Heart right ventricle (tissue), 16 donors: ENCODE data around the gene WDR59. TPM values are rescaled to one million over a fixed set of nuclear protein-coding genes. Genes with fewer than 3 reads are reported as not detected.

Source experiments
- ATAC-seq, 8 donors: fragments of 200-7000 bp; cut with Tn5 transposase; one replicate each; pipeline ENCODE4 v1.9.1; 2020; ENCODE audit warnings: mild to moderate bottlenecking in 8 of 8, moderate library complexity in 8 of 8, moderate number of reproducible peaks in 1 of 8
- DNase-seq, 2 donors: peaks; one replicate each; pipeline ENCODE4 v3.0.0-alpha.2; 2020
- H3K27ac ChIP-seq, 10 donors: fragments of 200-600 bp; sonication (generic) in 2 of 10; one replicate each; pipeline versions ENCODE4 v1.5.0 to v1.8.0; 2020 to 2022; ENCODE audit warnings: mild to moderate bottlenecking in 3 of 10
- H3K27me3 ChIP-seq, 7 donors: fragments of 200-600 bp; one replicate each; pipeline ENCODE4 v1.8.0; 2021 to 2022; ENCODE audit warnings: mild to moderate bottlenecking in 2 of 7
- H3K36me3 ChIP-seq, 9 donors: fragments of 200-600 bp; sonication (generic) in 1 of 9; one replicate each; pipeline versions ENCODE4 v1.5.0 to v1.8.0; 2020 to 2022; ENCODE audit warnings: mild to moderate bottlenecking in 2 of 9
- H3K4me1 ChIP-seq, 9 donors: fragments of 200-600 bp; sonication (generic) in 1 of 9; one replicate each; pipeline versions ENCODE4 v1.5.0 to v1.8.0; 2020 to 2022; ENCODE audit warnings: mild to moderate bottlenecking in 4 of 9
- H3K4me3 ChIP-seq, 10 donors: fragments of 200-600 bp; sonication (generic) in 2 of 10; one replicate each; pipeline versions ENCODE4 v1.5.0 to v1.8.0; 2020 to 2022; ENCODE audit warnings: mild to moderate bottlenecking in 7 of 10, moderate library complexity in 2 of 10
- H3K9me3 ChIP-seq, 11 donors: fragments of 200-600 bp in 10 of 11; sonication (generic) in 2 of 11; one replicate each; pipeline versions ENCODE4 v1.5.0 to v1.8.0; 2013 to 2022; ENCODE audit warnings: mild to moderate bottlenecking in 2 of 11, control low read depth in 1 of 11, moderate library complexity in 1 of 11
- WGBS, 2 donors: extraction: QIAGEN DNeasy Blood & Tissue Kit; methylation state at CpG; one replicate each; pipeline ENCODE4 v1.1.7; 2013; ENCODE audit warnings: inconsistent platforms in 1 of 2; 5-methylcytosine and 5-hydroxymethylcytosine counted together
- intact Hi-C, 10 donors: fragments of 100-400 bp; cut with DNase I; formaldehyde crosslinking; loops; one replicate each; pipeline versions ENCODE4 v1.11.1 to v1.14.2; 2022
- polyA plus RNA-seq, 2 donors: library from polyadenylated mRNA; stranded (reverse); fragments of 200-250 nt; gene quantifications; one replicate each; pipeline ENCODE4 v1.2.3, GENCODE V29; 2013
- total RNA-seq, 10 donors: library from RNA; stranded (reverse); fragmentation: NEBNext Ultra II Directional in 3 of 10; extraction: Animal tissue kit (Norgen Biotek cat#: 25700) in 3 of 10; gene quantifications; one replicate each; pipeline versions ENCODE4 v1.2.1 to v1.2.4, GENCODE V29; 2021 to 2023
- TF ChIP-seq, protein P1 (sequence below), 9 donors: fragments of 200-600 bp; sonication (generic) in 2 of 9; IDR thresholded peaks; one replicate each; pipeline versions ENCODE4 v1.5.0 to v1.8.0; 2021 to 2022; ENCODE audit warnings: antibody characterized with exemption in 9 of 9, mild to moderate bottlenecking in 5 of 9, moderate library complexity in 1 of 9
- donor health status: Arrhythmogenic right ventricular cardiomyopathy.
- donor health status: ischemic (EF 13 %, LVEDD 7.1; RV severe dilation, severe dysfunction).
- donor health status: healthy with polysubstance abuse.
- donor health status: DM: no; HTN: yes; CAD: no.
- donor health status: DM: no; HTN: no; CAD: no.
- donor health status: ischemic (EF 25% LVEDD 6.9; RV normal size, moderate dysfunction).
- donor health status: ischemic (EF 25% LVEDD 5.7; RV mildly dilated, moderate dysfunction).
- donor health status: healthy.
- donor health status: DM: yes; HTN: yes; CAD: no.
- donor health status: Ischemic cardiomyopathy.
- donor health status: ischemic (EF 35%, LVEDD 5.7; RV mildly dilated, moderate dysfunction).
- donor health status: nonischemic (EF 11% LVEDD 7.7; RV severe dilation, severe dysfunction).
- donor health status: DM: yes; HTN: yes; CAD: no.
- donor health status: PGD.
- donor health status: ischemic (EF 29% LVEDD 5.4; RV normal size, mild dysfunction).
- donor health status: nonischemic (EF 23%, LVEDD 6.1; RV moderate dilation, normal function).

The WDR59 gene
- total and polyA plus RNA-seq, 12 donors = 15.6 to 63.5 (median 40.9) TPM

DNA sequence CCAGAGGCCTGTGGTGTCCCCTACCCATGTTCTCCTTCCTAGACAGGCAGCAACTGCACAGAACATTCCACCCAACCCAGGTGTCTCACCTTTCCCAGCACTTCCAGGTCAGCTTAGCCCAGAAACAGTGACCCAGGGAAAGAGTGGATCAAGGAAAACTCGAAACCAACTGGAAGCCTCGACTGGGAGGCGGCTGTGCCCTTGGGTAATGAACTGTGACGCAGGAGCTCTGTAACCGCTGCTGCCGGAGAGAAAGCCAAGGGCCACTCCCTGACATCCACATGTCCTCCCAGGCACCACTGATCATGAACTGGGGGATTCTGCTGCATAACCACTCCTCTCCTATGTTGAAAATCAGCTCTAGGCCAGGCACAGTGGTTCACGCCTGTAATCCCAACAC, 34.4 kb downstream of the WDR59 start:
- TF ChIP-seq, protein P1, sequence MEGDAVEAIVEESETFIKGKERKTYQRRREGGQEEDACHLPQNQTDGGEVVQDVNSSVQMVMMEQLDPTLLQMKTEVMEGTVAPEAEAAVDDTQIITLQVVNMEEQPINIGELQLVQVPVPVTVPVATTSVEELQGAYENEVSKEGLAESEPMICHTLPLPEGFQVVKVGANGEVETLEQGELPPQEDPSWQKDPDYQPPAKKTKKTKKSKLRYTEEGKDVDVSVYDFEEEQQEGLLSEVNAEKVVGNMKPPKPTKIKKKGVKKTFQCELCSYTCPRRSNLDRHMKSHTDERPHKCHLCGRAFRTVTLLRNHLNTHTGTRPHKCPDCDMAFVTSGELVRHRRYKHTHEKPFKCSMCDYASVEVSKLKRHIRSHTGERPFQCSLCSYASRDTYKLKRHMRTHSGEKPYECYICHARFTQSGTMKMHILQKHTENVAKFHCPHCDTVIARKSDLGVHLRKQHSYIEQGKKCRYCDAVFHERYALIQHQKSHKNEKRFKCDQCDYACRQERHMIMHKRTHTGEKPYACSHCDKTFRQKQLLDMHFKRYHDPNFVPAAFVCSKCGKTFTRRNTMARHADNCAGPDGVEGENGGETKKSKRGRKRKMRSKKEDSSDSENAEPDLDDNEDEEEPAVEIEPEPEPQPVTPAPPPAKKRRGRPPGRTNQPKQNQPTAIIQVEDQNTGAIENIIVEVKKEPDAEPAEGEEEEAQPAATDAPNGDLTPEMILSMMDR (IDR thresholded peaks at IDR 0.05) = no peak
- Histone ChIP-seq H3K27me3 (no peaks in the 10 kb centered on the region), H3K9me3 (no peaks in the 10 kb centered on the region), H3K27ac (no peak overlapping the region), H3K4me1 (no peaks in the 10 kb centered on the region), H3K36me3 (peaks cover 0 to 99% (median 51%) of the 10 kb centered on the region in 9 donors), H3K4me3 (no peak overlapping the region)
- DNase-seq (no peak), ATAC-seq (no peak)
- intact Hi-C loops = no loop called here
- 96% methylated on average over 7 of the region's 7 CpGs for WGBS, 2 donors

DNA sequence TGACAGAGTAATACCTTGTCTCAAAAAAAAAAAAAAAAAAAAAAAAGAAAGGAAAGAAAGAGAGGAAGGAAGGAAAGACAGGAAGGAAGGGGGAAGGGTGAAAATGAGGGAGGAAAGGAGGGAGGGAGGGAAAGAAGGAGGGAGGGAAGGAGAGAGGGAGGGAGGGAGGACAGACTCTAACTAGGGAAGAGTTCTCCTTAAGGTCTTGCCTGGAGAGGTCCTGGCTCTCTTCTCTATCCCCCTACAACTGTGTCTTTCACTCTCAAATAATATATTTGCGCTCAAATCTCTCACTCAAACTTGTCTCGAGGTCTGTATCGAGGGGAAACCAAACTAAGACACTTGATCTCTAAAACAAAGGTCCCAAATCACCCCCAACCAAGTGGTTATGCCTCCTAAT, 35.6 kb downstream of the WDR59 start:
- no peak for DNase-seq
- Histone ChIP-seq H3K9me3 (no peaks in the 10 kb centered on the region), H3K4me3 (no peak overlapping the region), H3K36me3 (peaks cover 0 to 98% (median 48%) of the 10 kb centered on the region in 9 donors), H3K4me1 (no peaks in the 10 kb centered on the region), H3K27me3 (no peaks in the 10 kb centered on the region), H3K27ac (no peak overlapping the region)
- intact Hi-C loops = no loop called here
- WGBS, 2 donors = 98% methylated on average over 3 of the region's 3 CpGs
- no peak for ATAC-seq
- TF ChIP-seq, protein P1 (IDR thresholded peaks at IDR 0.05) = no peak

DNA sequence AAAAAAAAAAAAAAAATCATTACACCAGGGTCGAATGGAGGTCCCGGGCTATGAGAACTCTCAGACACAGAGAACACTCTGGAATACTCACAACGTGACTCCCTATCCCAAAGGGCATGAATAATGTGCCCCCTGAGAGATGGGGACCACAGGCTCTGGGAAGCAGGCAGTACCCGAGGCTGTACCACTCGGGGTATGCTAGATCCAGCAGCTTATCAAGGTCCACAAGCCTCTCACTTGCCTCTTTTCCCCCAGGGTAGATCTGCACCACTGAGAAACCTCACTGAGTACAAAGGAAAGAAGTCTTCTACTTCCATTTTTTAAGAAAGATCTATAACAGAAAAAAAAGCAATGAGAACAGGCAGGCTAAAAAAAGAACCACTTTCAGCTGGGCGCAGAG, 40.5 kb downstream of the WDR59 start:
- intact Hi-C loops = no loop called here
- H3K27me3 ChIP-seq = no peaks in the 10 kb centered on the region
- H3K36me3 ChIP-seq = peaks cover 0 to 97% (median 46%) of the 10 kb centered on the region in 9 donors
- TF ChIP-seq, protein P1 (IDR thresholded peaks at IDR 0.05) = no peak
- DNase-seq = no peak
- H3K4me1 ChIP-seq = peaks cover 0 to 12% (median 5%) of the 10 kb centered on the region in 9 donors
- 89 to 92% methylated on average over 6 of the region's 6 CpGs for WGBS, 2 donors
- no peaks in the 10 kb centered on the region for H3K9me3 ChIP-seq
- ATAC-seq = no peak
- no peak overlapping the region for H3K27ac ChIP-seq
- no peak overlapping the region for H3K4me3 ChIP-seq

DNA sequence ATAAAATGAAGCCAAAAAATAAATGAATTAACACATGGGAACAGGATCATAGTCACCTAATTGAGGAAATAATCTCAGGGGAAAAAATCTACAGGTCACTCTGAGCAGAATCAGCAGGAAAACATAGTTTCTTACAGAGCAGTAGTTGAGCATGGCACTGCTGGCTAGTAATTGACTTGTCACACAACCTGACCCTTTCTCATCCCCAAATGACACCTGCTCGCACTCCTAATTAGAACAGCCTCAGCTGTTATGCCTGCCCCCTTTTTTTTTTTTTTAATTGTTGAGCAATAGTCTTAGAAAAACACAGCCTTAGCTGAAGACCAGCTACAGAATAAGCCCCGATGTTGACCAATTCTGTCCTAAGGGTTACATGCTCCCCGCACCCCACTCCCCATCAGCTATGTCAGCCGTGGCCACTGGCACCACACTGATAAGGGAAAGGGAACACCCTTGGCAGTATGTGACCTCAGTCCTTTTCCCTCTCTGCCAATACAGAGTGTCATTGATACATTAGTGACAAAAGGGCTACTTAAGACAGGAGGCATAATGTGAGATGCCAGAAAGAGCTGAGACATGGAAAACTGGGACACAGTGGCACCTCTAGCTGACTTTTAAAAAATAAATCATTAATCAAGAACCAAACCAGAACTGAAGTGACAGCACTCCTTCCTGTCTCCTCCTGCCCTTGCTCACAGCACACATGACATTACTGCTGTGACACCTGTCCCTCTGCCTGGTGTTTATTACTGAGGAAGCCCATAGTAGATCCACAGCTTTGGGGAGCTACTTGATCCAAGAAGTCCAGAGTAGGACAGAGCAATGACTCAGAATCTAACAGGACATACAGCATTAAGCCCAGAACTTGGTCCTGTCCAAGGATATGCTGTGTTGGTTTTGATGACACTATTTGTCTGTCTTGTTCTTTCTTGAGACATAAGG, 41.7 kb downstream of the WDR59 start:
- Histone ChIP-seq H3K27ac (no peak overlapping the region), H3K4me1 (peaks cover 0 to 12% (median 5%) of the 10 kb centered on the region in 9 donors), H3K36me3 (peaks cover 0 to 97% (median 42%) of the 10 kb centered on the region in 9 donors), H3K27me3 (no peaks in the 10 kb centered on the region), H3K9me3 (no peaks in the 10 kb centered on the region), H3K4me3 (no peak overlapping the region)
- WGBS, 2 donors = 68 to 70% methylated on average over 4 of the region's 4 CpGs
- DNase-seq = peak in 1 of 2 donors; percentile 15
- ATAC-seq = peak in 4 of 8 donors; percentile 52 to 90 (median 80)
- intact Hi-C loops = no loop called here
- TF ChIP-seq, protein P1 (IDR thresholded peaks at IDR 0.05) = no peak
